Glutamatergic neuron (in vitro differentiated cells): ENCODE data around the gene CBX8. TPM values are rescaled to one million over a fixed set of nuclear protein-coding genes. Genes with fewer than 3 reads are reported as not detected.

ENCODE experiments used
- total RNA-seq: library from RNA; stranded (reverse); fragmentation: NEBNext Ultra II Directional; extraction: Animal tissue kit (Norgen Biotek cat#: 25700); gene quantifications from one replicate; pipeline ENCODE4 v1.2.1, GENCODE V29; 2021; ENCODE audit not compliant: unreplicated experiment

The CBX8 gene
- total RNA-seq, 1 donor from 2014 or later, result 13.8 TPM

Other genes starting within 250 kb of the CBX8 start
- gene RBFOX3, start 186.0 kb downstream of the CBX8 start, total RNA-seq, result 110 TPM
- not detected for gene ENPP7, start 66.1 kb downstream of the CBX8 start, total RNA-seq
- 78.8 TPM for gene CBX2, start 18.9 kb downstream of the CBX8 start, total RNA-seq
- 19.3 TPM for gene CBX4, start 42.4 kb upstream of the CBX8 start, total RNA-seq
- gene TBC1D16, start 238.8 kb upstream of the CBX8 start, total RNA-seq, result 197 TPM
- 25.3 TPM for gene CCDC40, start 239.6 kb upstream of the CBX8 start, total RNA-seq